ENCODE measurements around the gene SLC26A6.

Gene SLC26A6

DNA sequence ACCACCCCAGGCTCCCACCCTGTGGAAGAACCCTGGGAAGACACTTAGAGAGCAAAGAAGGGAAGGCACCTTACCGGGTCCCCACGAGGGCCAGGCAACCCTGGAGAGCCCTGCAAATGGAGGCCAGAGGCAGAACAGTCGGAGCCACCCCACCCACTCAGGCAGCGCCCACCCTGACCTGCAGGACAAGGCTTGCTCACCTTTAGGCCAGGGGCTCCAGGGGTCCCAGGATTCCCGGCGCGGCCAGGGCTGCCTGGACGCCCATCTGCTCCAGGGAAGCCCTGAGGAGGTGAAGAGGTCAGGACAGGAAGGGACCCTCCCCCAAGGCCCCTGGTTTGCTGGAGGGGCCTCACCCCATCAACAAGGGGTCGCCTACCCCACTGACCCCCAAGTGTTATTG is 50.4 kb downstream of the SLC26A6 start:
- no peak for DNase-seq (ENCODE audit: low read depth, low spot score)
- H3K27ac ChIP-seq: no peak overlapping the region

DNA sequence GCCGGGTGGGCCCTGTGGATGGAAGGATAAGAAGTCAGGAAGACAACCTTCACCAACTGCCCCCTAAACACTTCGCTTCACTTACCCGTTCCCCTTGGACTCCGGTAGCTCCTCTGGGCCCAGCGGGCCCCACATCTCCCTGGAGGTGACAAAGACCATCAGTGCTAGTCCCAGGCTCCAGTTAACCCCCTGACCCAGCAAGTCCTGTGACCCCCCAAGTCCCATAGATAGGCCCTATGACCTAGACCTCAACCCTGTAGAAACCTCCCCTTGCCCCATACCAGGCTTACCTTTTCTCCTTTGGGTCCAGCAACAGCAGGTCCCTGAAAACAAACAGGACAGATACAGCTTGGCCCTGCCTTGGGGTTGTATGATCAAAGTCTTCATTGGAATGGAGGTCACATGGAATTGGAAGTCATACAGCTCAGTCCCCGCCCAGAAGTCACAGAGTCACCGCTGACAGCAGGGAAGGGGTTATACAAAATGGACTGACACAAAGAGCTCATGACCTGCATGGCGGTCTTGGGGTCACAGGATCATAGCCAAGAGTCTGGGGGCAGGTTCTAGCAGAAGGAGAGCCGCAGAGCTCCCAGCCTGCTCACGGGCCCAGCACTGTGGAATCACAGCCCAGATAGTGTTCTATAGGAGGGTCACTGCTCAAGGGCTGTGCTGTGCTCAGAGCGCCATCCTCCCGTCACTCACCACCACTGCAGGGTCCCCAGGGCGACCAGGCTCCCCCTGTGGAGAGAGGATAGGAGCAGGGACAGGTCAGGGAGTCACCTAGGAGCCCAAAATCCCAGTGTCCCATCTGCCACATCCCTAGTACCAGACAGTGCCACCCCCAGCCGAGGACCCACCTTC is 53.4 kb downstream of the SLC26A6 start:
- no peak overlapping the region for H3K27ac ChIP-seq
- DNase-seq (ENCODE audit: low read depth, low spot score): no peak

DNA sequence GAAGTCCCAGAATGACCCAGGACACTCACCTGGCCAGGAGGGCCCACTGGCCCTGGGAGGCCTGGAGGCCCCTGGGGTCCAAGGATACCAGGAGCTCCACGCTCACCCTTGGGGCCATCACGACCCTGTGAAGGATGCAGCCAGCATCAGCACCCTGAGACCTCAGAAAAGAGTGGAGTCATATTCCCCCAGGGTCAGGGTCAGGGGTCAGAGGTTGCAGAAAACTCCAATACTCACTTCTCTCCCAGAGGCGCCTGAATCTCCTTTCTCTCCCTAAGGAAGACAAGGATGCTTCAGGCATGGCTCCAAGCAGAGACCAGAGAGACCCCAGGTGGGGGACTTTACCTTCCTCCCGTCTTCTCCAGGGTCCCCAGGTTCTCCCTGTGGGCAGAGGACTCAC is 58.6 kb downstream of the SLC26A6 start:
- no peak overlapping the region for H3K27ac ChIP-seq
- no peak for DNase-seq (ENCODE audit: low read depth, low spot score)
